ENCODE data around the gene CERKL. TPM values are rescaled to one million over a fixed set of nuclear protein-coding genes. Genes with fewer than 3 reads are reported as not detected.

The CERKL gene
- total and polyA plus RNA-seq, 2 of the 13 experiments (the other 11 are each of a cell fraction or from before 2014, with no cell fraction given), result not detected

- 0 out of 2 replicates have a peak, but pooled peaks have one; percentile 49 for TF ChIP-seq ZNF607 (CRISPR knock-in tag; IDR thresholded peaks at IDR 0.05; ENCODE audit: borderline replicate concordance)
- TF ChIP-seq ZFY (CRISPR knock-in tag; IDR thresholded peaks at IDR 0.05), result peak; percentile 31; the same call in 1 of the 2 replicates
- peak; percentile 72; the same call in 1 of the 2 replicates for TF ChIP-seq ZNF724P (CRISPR knock-in tag; IDR thresholded peaks at IDR 0.05; ENCODE audit: borderline replicate concordance)
- TF ChIP-seq SP2 (CRISPR knock-in tag; IDR thresholded peaks at IDR 0.05), result no peak
- TF ChIP-seq HDAC2 (CRISPR knock-in tag; IDR thresholded peaks at IDR 0.05), result peak; percentile 75; the same call in 1 of the 2 replicates
- TF ChIP-seq, protein P1, sequence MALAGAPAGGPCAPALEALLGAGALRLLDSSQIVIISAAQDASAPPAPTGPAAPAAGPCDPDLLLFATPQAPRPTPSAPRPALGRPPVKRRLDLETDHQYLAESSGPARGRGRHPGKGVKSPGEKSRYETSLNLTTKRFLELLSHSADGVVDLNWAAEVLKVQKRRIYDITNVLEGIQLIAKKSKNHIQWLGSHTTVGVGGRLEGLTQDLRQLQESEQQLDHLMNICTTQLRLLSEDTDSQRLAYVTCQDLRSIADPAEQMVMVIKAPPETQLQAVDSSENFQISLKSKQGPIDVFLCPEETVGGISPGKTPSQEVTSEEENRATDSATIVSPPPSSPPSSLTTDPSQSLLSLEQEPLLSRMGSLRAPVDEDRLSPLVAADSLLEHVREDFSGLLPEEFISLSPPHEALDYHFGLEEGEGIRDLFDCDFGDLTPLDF (CRISPR knock-in tag; IDR thresholded peaks at IDR 0.05), result peak; percentile 70; the same call in 1 of the 2 replicates
- no peak for TF ChIP-seq SMARCC2 (IDR thresholded peaks at IDR 0.05)
- no peak for TF ChIP-seq HDAC1 (CRISPR knock-in tag; IDR thresholded peaks at IDR 0.05)
- TF ChIP-seq THAP9 (CRISPR knock-in tag; IDR thresholded peaks at IDR 0.05; ENCODE audit: borderline replicate concordance), result no peak; the same call in 1 of the 2 replicates
- TF ChIP-seq TGIF2 (CRISPR knock-in tag; IDR thresholded peaks at IDR 0.05), result no peak
- no peak for TF ChIP-seq SSRP1 (CRISPR knock-in tag; IDR thresholded peaks at IDR 0.05)
- TF ChIP-seq ATF3 (CRISPR knock-in tag; IDR thresholded peaks at IDR 0.05), result peak; percentile 74
- TF ChIP-seq ZFYVE20 (CRISPR knock-in tag; IDR thresholded peaks at IDR 0.05; ENCODE audit: borderline replicate concordance, low read depth), result 0 out of 2 replicates have a peak, but pooled peaks have one; percentile 83
- no peak for TF ChIP-seq MLLT10 (CRISPR knock-in tag; IDR thresholded peaks at IDR 0.05)
- peak; percentile 89 for TF ChIP-seq ARNT2 (CRISPR knock-in tag; IDR thresholded peaks at IDR 0.05; ENCODE audit: low read depth)
- TF ChIP-seq, protein P2, sequence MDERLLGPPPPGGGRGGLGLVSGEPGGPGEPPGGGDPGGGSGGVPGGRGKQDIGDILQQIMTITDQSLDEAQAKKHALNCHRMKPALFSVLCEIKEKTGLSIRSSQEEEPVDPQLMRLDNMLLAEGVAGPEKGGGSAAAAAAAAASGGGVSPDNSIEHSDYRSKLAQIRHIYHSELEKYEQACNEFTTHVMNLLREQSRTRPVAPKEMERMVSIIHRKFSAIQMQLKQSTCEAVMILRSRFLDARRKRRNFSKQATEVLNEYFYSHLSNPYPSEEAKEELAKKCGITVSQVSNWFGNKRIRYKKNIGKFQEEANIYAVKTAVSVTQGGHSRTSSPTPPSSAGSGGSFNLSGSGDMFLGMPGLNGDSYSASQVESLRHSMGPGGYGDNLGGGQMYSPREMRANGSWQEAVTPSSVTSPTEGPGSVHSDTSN (CRISPR knock-in tag; IDR thresholded peaks at IDR 0.05), result no peak
- TF ChIP-seq, protein P3, sequence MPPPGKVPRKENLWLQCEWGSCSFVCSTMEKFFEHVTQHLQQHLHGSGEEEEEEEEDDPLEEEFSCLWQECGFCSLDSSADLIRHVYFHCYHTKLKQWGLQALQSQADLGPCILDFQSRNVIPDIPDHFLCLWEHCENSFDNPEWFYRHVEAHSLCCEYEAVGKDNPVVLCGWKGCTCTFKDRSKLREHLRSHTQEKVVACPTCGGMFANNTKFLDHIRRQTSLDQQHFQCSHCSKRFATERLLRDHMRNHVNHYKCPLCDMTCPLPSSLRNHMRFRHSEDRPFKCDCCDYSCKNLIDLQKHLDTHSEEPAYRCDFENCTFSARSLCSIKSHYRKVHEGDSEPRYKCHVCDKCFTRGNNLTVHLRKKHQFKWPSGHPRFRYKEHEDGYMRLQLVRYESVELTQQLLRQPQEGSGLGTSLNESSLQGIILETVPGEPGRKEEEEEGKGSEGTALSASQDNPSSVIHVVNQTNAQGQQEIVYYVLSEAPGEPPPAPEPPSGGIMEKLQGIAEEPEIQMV (CRISPR knock-in tag; IDR thresholded peaks at IDR 0.05; ENCODE audit: low read depth), result 0 out of 2 replicates have a peak, but pooled peaks have one; percentile 77
- no peak for TF ChIP-seq TFDP2 (CRISPR knock-in tag; IDR thresholded peaks at IDR 0.05)
- peak; percentile 94; the same call in 1 of the 2 replicates for TF ChIP-seq ZNF709 (CRISPR knock-in tag; IDR thresholded peaks at IDR 0.05)
- no peak for TF ChIP-seq ZIK1 (CRISPR knock-in tag; IDR thresholded peaks at IDR 0.05; ENCODE audit: borderline replicate concordance, low read depth)
- no peak for TF ChIP-seq U2AF2 (IDR thresholded peaks at IDR 0.05; ENCODE audit: low read depth, low read length)
- no peak for TF ChIP-seq SYNCRIP (IDR thresholded peaks at IDR 0.05; ENCODE audit: insufficient read depth, low read depth, low read length)
Observed at GRCh38 chr2:181677912-181678586, 21.1 kb upstream of the CERKL start (continued).
